IMR-90 (cell line): ENCODE data around the gene C2CD4B. TPM values are rescaled to one million over a fixed set of nuclear protein-coding genes. Genes with fewer than 3 reads are reported as not detected.

Experiments
- ATAC-seq: fragments of 200-7000 bp; cut with Tn5 transposase; 2 replicates; pipeline ENCODE4 v1.9.1; 2020; ENCODE audit warnings: low read depth, mild to moderate bottlenecking, moderate library complexity
- BruUV-seq: library from RNA; stranded (reverse); fragments of 400-500 nt; replicated peaks from 2 replicates; lab custom pipeline; 2021; lab: Mats Ljungman, UMichigan
- CTCF ChIA-PET: fragments of 300-600 bp; formaldehyde crosslinking; extraction: SDS; loops from one replicate; lab custom pipeline; 2021; ENCODE audit warnings: antibody characterized with exemption; lab: Yijun Ruan, JAX
- POLR2A ChIA-PET: fragments of 300-600 bp; sonication (Branson Sonifier 250); formaldehyde crosslinking; loops from one replicate; lab custom pipeline; 2022; ENCODE audit warnings: antibody characterized with exemption; ENCODE audit not compliant: unreplicated experiment; lab: Charles Lee
- DNase-seq: peaks from one replicate; pipeline ENCODE4 v3.0.0; 2013
- H2AFZ ChIP-seq: replicated peaks from 2 replicates; pipeline ENCODE3; 2013; ENCODE audit warnings: low read length, mild to moderate bottlenecking; ENCODE audit not compliant: poor library complexity
- H2AK5ac ChIP-seq: 2 replicates; pipeline ENCODE4 v1.6.1; 2013; ENCODE audit warnings: low read depth, low read length, inconsistent platforms
- H2AK9ac ChIP-seq: replicated peaks from 2 replicates; pipeline ENCODE3; 2013; ENCODE audit warnings: mild to moderate bottlenecking, low read depth, low read length, moderate library complexity; ENCODE audit not compliant: poor library complexity
- H2BK120ac ChIP-seq: 2 replicates; pipeline ENCODE4 v1.6.1; 2013; ENCODE audit warnings: low read depth, low read length, inconsistent platforms
- H2BK15ac ChIP-seq: 3 replicates; pipeline ENCODE4 v1.6.1; 2013; ENCODE audit warnings: low read depth, low read length, inconsistent platforms
- H2BK20ac ChIP-seq: 2 replicates; pipeline ENCODE4 v1.6.1; 2013; ENCODE audit warnings: low read depth, mild to moderate bottlenecking, inconsistent platforms, low read length, moderate library complexity
- H2BK5ac ChIP-seq: 2 replicates; pipeline ENCODE4 v1.6.1; 2013; ENCODE audit warnings: mild to moderate bottlenecking, low read depth, low read length, inconsistent platforms; ENCODE audit not compliant: poor library complexity, severe bottlenecking
- H3K14ac ChIP-seq: replicated peaks from 2 replicates; pipeline ENCODE4 v1.6.1; 2013; ENCODE audit warnings: low read depth, low read length, inconsistent platforms
- H3K18ac ChIP-seq: 2 replicates; pipeline ENCODE4 v1.6.1; 2013; ENCODE audit warnings: low read depth, low read length, control low read depth
- H3K23ac ChIP-seq: 2 replicates; pipeline ENCODE4 v1.6.1; 2013; ENCODE audit warnings: low read depth, low read length, inconsistent platforms
- H3K27ac ChIP-seq: 2 replicates; pipeline ENCODE4 v1.5.1; 2013; ENCODE audit warnings: mild to moderate bottlenecking, control low read depth, low read length; ENCODE audit not compliant: insufficient read depth
- H3K27me3 ChIP-seq: 2 replicates; pipeline ENCODE4 v1.6.1; 2013; ENCODE audit warnings: low read length; ENCODE audit not compliant: control insufficient read depth, insufficient read depth
- H3K36me3 ChIP-seq: 2 replicates; pipeline ENCODE4 v1.6.1; 2013; ENCODE audit warnings: low read length, mixed read lengths; ENCODE audit not compliant: control insufficient read depth, insufficient read depth
- H3K4ac ChIP-seq: 2 replicates; pipeline ENCODE4 v1.6.1; 2013; ENCODE audit warnings: low read depth, low read length, inconsistent platforms
- H3K4me1 ChIP-seq: 2 replicates; pipeline ENCODE4 v1.6.1; 2013; ENCODE audit warnings: low read length, mixed read lengths; ENCODE audit not compliant: control insufficient read depth, insufficient read depth
- H3K4me2 ChIP-seq: 2 replicates; pipeline ENCODE4 v1.6.1; 2013; ENCODE audit warnings: low read depth, mild to moderate bottlenecking, control low read depth, low read length, moderate library complexity
- H3K4me3 ChIP-seq: 2 replicates; pipeline ENCODE4 v1.5.1; 2013; ENCODE audit warnings: low read depth, mild to moderate bottlenecking, control low read depth, low read length, moderate library complexity; ENCODE audit not compliant: insufficient read depth
- H3K56ac ChIP-seq: 2 replicates; pipeline ENCODE4 v1.6.1; 2013; ENCODE audit warnings: low read length, inconsistent platforms; ENCODE audit not compliant: insufficient read depth; ENCODE audit errors: extremely low read depth
- H3K79me1 ChIP-seq, 2 experiments: 2 replicates each; pipeline ENCODE4 v1.6.1; 2013; ENCODE audit warnings: low read length in 2 of 2, inconsistent platforms in 1 of 2, low read depth in 1 of 2
- H3K9ac ChIP-seq: 2 replicates; pipeline ENCODE4 v1.6.1; 2013; ENCODE audit warnings: low read depth, low read length, control low read depth
- H3K9me1 ChIP-seq: 2 replicates; pipeline ENCODE4 v1.6.1; 2013; ENCODE audit warnings: low read length, inconsistent platforms; ENCODE audit not compliant: insufficient read depth
- H3K9me3 ChIP-seq: 2 replicates; pipeline ENCODE4 v1.6.1; 2013; ENCODE audit warnings: low read length; ENCODE audit not compliant: control insufficient read depth, insufficient read depth
- H4K20me1 ChIP-seq: 2 replicates; pipeline ENCODE4 v1.6.1; 2013; ENCODE audit warnings: low read length, inconsistent platforms; ENCODE audit not compliant: insufficient read depth
- H4K5ac ChIP-seq: 2 replicates; pipeline ENCODE4 v1.6.1; 2013; ENCODE audit warnings: mild to moderate bottlenecking, low read depth, low read length, control low read depth
- H4K8ac ChIP-seq, 2 experiments: 2 replicates each; pipeline ENCODE4 v1.6.1; 2013; ENCODE audit warnings: low read depth in 2 of 2, low read length in 2 of 2, control low read depth in 1 of 2, inconsistent platforms in 1 of 2
- H4K91ac ChIP-seq: 2 replicates; pipeline ENCODE4 v1.6.1; 2013; ENCODE audit warnings: low read depth, low read length, inconsistent platforms; ENCODE audit not compliant: insufficient read depth
- MAFK ChIP-seq: IDR thresholded peaks from 2 replicates; pipeline ENCODE4 v1.6.1; 2012; ENCODE audit warnings: low read depth, low read length, improper control_type of control experiment
- RCOR1 ChIP-seq: IDR thresholded peaks from 2 replicates; pipeline ENCODE4 v1.6.1; 2012; ENCODE audit warnings: mild to moderate bottlenecking, low read length, improper control_type of control experiment; ENCODE audit not compliant: insufficient replicate concordance
- SMC3 ChIP-seq: fragments of 150-350 bp; IDR thresholded peaks from 2 replicates; pipeline ENCODE4 v1.6.1; 2016; ENCODE audit warnings: low read depth, mild to moderate bottlenecking, antibody characterized with exemption, low read length, moderate library complexity
- WGBS, 2 experiments: methylation state at CpG; one replicate each; pipeline versions ENCODE4 v1.1.5 to v1.1.7; 2013; ENCODE audit warnings: missing lambda C conversion rate in 2 of 2; ENCODE audit not compliant: insufficient read length in 1 of 2; ENCODE audit errors: extremely low coverage in 2 of 2; 5-methylcytosine and 5-hydroxymethylcytosine counted together
- dilution Hi-C: fragments of 300-500 bp; cut with HindIII; formaldehyde crosslinking; loops from one replicate; pipeline ENCODE4 v1.14.3; 2018; ENCODE audit warnings: low sequenced_read_pairs; ENCODE audit not compliant: unreplicated experiment
- in situ Hi-C: fragments of 300-500 bp; cut with MboI; formaldehyde crosslinking; loops from 3 replicates; pipeline ENCODE4 v1.14.3; 2019; ENCODE audit warnings: low sequenced_read_pairs, inconsistent platforms, mixed read lengths
- intact Hi-C: fragments of 100-400 bp; cut with micrococcal nuclease; formaldehyde crosslinking; loops from 2 replicates; pipeline ENCODE4 v1.10.0; 2022
- polyA plus RNA-seq, 3 experiments: library from polyadenylated mRNA; depleted of rRNA; stranded (reverse); fragments of >200 nt; gene quantifications; 2 replicates each; pipeline ENCODE4 v1.2.3, GENCODE V29; 2012; ENCODE audit warnings: low replicate concordance in 1 of 3
- total RNA-seq: library from RNA; depleted of rRNA; stranded (reverse); fragments of >200 nt; gene quantifications from 2 replicates; pipeline ENCODE4 v1.2.3, GENCODE V29; 2012

Gene C2CD4B
- total and polyA plus RNA-seq, 2 of the 4 experiments (the other 2 are of a cell fraction): not detected

DNA sequence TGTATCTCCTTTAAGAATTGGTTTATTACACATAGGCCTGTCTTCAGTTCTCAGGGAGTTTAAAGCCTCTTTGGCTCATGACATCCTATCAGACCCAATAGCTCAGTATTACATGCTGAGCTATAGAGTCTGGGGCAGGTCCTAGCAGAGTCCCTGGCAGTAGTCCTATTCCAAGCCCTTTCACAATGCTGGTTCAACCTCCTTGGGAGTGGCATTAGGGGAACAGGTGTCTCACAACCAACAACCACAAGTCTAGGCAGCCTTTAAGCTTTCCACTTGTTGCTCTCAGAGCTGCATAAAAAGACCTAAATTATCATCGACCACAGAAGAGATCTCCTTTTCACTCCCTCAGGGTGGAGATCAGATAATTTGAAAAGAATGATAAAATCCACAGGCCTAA lies 22.8 kb upstream of the C2CD4B start:
- intact Hi-C loops: no loop called here
- no TSS peak for BruUV-seq
- CTCF ChIA-PET: interaction anchor here (0.6 to 0.7 kb wide), 2 partner anchors 10 to 100 kb away, joined by 3 read pairs; no protein-coding TSS in a partner anchor

More for the DNA sequence above, 22.8 kb upstream of the C2CD4B start:
- Histone ChIP-seq H3K79me1 (no peaks in the 10 kb centered on the region), H2BK5ac (no peak overlapping the region), H3K9ac (no peak overlapping the region), H2AK5ac (no peak overlapping the region), H4K5ac (no peak overlapping the region), H2BK20ac (no peak overlapping the region), H3K4me3 (no peak overlapping the region), H3K23ac (no peak overlapping the region), H3K4ac (no peak overlapping the region), H3K27ac (no peak overlapping the region), H3K4me2 (no peak overlapping the region), H2BK120ac (no peak overlapping the region), H2BK15ac (no peak overlapping the region), H4K20me1 (no peaks in the 10 kb centered on the region), H3K9me1 (no peaks in the 10 kb centered on the region), H3K14ac (no peak overlapping the region), H4K8ac (no peak overlapping the region), H2AFZ (no peak overlapping the region), H3K27me3 (peaks cover 7% of the 10 kb centered on the region; the same call in 1 of the 2 replicates), H4K91ac (no peak overlapping the region), H3K56ac (no peak overlapping the region), H3K4me1 (no peaks in the 10 kb centered on the region), H3K9me3 (no peaks in the 10 kb centered on the region), H3K18ac (no peak overlapping the region), H3K36me3 (no peaks in the 10 kb centered on the region), H2AK9ac (no peak overlapping the region)
- TF ChIP-seq MAFK (no peak), SMC3 (no peak), RCOR1 (no peak)
- WGBS, 2 experiments: no CpG with 5 or more reads among the region's 1 CpG
- ATAC-seq (no peak), DNase-seq (no peak)
- dilution Hi-C loops: no loop called here
- in situ Hi-C loops: no loop called here
- POLR2A ChIA-PET: no interaction called here
